SK-N-SH (cell line): ENCODE results near the gene GIMAP2.

Source experiments
- GATA2 ChIP-seq: sonication (generic); formaldehyde crosslinking; IDR thresholded peaks from 2 replicates; pipeline ENCODE4 v1.5.0; 2020; ENCODE audit warnings: mild to moderate bottlenecking, missing genetic modification reagents
- MXI1 ChIP-seq: IDR thresholded peaks from 2 replicates; pipeline ENCODE4 v1.6.1; 2012; ENCODE audit warnings: mild to moderate bottlenecking, low read depth, low read length, improper control_type of control experiment
- POLR2AphosphoS5 ChIP-seq: IDR thresholded peaks from 2 replicates; pipeline ENCODE4 v1.6.1; 2012; ENCODE audit warnings: low read depth, low read length
- TF ChIP-seq, protein P1 (sequence below): fragments of 200-600 bp; sonication (generic); IDR thresholded peaks from 2 replicates; pipeline ENCODE4 v1.6.1; 2017; ENCODE audit warnings: antibody characterized with exemption, mild to moderate bottlenecking, moderate library complexity

DNA sequence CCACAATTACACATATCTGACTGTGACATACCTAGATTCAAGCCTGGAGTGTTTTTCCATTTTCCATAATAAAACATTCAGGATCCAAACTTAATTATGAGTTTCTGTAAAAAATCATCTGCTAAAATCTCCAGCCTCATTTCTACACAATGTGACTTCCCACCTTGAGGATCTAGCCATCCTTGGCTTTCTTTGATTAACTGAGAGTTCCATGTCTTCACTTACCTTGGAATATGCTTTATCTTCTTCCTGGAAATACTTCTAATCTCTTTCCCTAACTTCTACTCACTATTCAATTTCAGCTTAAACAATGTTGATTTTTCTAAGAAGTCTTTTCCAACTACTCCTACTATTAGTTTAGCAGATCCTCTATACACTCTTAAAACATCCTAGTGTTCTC is 16.5 kb upstream of the GIMAP2 start:
- no peak for TF ChIP-seq POLR2AphosphoS5
- TF ChIP-seq, protein P1, sequence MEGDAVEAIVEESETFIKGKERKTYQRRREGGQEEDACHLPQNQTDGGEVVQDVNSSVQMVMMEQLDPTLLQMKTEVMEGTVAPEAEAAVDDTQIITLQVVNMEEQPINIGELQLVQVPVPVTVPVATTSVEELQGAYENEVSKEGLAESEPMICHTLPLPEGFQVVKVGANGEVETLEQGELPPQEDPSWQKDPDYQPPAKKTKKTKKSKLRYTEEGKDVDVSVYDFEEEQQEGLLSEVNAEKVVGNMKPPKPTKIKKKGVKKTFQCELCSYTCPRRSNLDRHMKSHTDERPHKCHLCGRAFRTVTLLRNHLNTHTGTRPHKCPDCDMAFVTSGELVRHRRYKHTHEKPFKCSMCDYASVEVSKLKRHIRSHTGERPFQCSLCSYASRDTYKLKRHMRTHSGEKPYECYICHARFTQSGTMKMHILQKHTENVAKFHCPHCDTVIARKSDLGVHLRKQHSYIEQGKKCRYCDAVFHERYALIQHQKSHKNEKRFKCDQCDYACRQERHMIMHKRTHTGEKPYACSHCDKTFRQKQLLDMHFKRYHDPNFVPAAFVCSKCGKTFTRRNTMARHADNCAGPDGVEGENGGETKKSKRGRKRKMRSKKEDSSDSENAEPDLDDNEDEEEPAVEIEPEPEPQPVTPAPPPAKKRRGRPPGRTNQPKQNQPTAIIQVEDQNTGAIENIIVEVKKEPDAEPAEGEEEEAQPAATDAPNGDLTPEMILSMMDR = no peak
- no peak for TF ChIP-seq GATA2 (CRISPR knock-in tag)
- no peak for TF ChIP-seq MXI1
